SH-SY5Y (cell line): Measurements from ENCODE around the gene PTCD3.

Experiments used
- GATA2 ChIP-seq: IDR thresholded peaks from 2 replicates; pipeline ENCODE4 v1.6.1; 2011; ENCODE audit warnings: mild to moderate bottlenecking, low read depth, low read length
- GATA3 ChIP-seq: IDR thresholded peaks from 2 replicates; pipeline ENCODE4 v1.6.1; 2011; ENCODE audit warnings: low read depth, mild to moderate bottlenecking, low read length, moderate library complexity

DNA sequence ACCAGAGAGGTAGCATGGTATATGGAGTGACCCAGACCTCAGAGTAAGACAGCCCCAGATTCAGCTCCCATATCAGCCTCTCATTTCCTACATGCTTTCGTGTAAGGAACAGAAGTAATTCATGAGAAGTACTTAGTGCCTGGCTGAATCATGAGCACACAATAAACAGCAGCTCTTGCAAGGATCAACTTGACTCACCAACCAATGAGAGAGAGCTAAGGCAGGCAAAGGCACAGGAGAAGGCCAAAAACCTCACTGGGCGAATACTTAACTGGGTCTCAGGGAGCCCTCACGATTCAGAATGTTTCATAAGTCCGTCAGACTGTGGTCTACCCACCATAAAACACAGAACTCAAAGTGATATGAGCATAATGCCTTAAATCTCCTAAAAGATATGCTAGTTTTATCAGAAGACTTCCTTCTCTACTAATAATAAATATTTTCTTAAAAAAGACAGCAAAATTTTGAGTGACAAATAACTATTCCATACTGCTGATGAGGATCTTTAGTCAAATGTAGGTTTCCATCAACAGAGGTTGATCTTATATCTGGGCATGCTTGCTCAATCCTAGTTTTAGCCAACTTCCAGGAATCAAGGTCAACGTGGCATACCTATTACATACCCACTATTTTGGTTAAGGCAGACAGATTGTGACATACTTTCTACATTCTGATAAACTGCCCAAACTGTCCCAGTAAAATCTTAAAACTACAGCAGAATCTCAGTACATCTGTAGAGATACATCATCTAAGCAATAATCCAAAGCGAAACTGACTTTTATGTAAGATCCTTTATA lies 54.3 kb downstream of the PTCD3 start:
- no peak for TF ChIP-seq GATA2
- TF ChIP-seq GATA3: no peak
